ENCODE data around the gene TMCC1.
"Not testable (repeated sequence)": the region's sequence is repeated elsewhere in the genome, so short reads cannot be mapped to it uniquely, and the experiment has no call there.

DNA sequence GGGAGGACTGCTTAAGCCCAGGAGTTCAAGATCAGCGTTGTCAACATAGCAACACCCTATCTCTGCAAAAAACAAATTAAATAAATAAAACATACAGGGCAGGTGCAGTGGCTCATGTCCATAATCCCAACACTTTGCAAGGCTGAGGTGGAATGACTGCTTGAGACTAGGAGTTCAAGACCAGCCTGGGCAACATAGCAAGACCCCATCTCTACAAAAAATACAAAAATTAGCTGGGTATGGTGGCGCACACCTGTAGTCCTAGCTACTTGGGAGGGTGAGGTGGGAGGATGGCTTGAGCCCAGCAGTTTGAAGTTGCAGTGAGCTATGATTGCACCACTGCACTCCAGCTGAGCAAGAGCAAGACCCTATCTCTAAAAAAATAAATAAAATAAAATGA lies 19.0 kb downstream of the TMCC1 start:
- TF ChIP-seq, protein P1, sequence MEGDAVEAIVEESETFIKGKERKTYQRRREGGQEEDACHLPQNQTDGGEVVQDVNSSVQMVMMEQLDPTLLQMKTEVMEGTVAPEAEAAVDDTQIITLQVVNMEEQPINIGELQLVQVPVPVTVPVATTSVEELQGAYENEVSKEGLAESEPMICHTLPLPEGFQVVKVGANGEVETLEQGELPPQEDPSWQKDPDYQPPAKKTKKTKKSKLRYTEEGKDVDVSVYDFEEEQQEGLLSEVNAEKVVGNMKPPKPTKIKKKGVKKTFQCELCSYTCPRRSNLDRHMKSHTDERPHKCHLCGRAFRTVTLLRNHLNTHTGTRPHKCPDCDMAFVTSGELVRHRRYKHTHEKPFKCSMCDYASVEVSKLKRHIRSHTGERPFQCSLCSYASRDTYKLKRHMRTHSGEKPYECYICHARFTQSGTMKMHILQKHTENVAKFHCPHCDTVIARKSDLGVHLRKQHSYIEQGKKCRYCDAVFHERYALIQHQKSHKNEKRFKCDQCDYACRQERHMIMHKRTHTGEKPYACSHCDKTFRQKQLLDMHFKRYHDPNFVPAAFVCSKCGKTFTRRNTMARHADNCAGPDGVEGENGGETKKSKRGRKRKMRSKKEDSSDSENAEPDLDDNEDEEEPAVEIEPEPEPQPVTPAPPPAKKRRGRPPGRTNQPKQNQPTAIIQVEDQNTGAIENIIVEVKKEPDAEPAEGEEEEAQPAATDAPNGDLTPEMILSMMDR (IDR thresholded peaks at IDR 0.05; ENCODE audit: low read depth, low read length, missing input control): not testable (repeated sequence)
- TF ChIP-seq RAD21 (IDR thresholded peaks at IDR 0.05); TAF1 (conservative IDR thresholded peaks at IDR 0.05); REST (IDR thresholded peaks at IDR 0.05); MAX (IDR thresholded peaks at IDR 0.05); SP1 (IDR thresholded peaks at IDR 0.05); ATF3 (IDR thresholded peaks at IDR 0.05); YY1 (IDR thresholded peaks at IDR 0.05); FOXA1 (IDR thresholded peaks at IDR 0.05); GABPA (IDR thresholded peaks at IDR 0.05 in 1 of 2, conservative IDR thresholded peaks at IDR 0.05 in 1 of 2); JUND (IDR thresholded peaks at IDR 0.05); EGR1 (IDR thresholded peaks at IDR 0.05; ENCODE audit: low read depth in 2 of 2); NR2F2 (IDR thresholded peaks at IDR 0.05): not testable (repeated sequence)
- TF ChIP-seq, protein P2, sequence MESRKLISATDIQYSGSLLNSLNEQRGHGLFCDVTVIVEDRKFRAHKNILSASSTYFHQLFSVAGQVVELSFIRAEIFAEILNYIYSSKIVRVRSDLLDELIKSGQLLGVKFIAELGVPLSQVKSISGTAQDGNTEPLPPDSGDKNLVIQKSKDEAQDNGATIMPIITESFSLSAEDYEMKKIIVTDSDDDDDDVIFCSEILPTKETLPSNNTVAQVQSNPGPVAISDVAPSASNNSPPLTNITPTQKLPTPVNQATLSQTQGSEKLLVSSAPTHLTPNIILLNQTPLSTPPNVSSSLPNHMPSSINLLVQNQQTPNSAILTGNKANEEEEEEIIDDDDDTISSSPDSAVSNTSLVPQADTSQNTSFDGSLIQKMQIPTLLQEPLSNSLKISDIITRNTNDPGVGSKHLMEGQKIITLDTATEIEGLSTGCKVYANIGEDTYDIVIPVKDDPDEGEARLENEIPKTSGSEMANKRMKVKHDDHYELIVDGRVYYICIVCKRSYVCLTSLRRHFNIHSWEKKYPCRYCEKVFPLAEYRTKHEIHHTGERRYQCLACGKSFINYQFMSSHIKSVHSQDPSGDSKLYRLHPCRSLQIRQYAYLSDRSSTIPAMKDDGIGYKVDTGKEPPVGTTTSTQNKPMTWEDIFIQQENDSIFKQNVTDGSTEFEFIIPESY (IDR thresholded peaks at IDR 0.05): not testable (repeated sequence)

Data from liver (tissue), 3 donors.